Stimulated activated CD8-positive, alpha-beta memory T cell treated with anti-CD3 and anti-CD28 coated beads, Interleukin-15, amount 100 ng/mL, for 48 hours (primary cell): ENCODE measurements around the gene MSANTD2.
A peak's percentile ranks its signal among the peaks of the same experiment; 100 is the strongest.

ENCODE experiments used
- DNase-seq, 2 donors: peaks; one replicate each; pipeline ENCODE4 v3.0.0-alpha.2; 2020; ENCODE audit warnings: low read depth in 2 of 2

The MSANTD2 gene

DNA sequence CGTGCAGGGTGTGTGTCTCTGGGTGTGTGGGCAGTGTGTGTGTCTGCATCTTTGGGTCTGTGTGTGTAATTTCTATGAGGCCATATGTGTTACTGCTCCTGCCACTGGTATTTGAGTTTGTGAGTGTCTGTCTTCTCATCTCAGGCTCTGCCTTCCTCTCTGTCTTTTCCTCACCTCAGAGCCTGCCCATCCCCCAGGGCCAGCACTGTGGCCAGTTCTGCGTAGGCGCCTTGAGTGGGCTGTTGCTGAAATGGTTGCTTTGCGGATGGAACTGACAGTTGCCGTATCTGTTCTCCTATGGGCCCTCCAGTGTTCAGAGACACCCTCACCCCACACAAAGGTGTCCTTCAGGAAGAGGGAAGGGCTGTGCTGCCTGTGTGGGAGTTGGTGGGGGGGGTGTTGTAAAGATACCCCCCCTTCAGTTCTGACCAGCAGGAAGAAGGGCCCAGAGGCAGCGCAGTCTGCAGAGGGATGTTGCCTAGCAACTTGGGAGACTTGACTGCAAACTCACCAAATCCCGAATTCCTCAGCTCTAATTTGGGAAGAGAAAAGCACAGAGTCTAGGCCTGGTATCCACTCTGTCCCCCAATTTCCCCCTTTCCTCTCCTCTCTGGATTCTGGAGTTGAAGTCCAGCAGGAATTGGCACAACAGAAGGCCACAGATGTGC lies 62.4 kb downstream of the MSANTD2 start:
- no peak for DNase-seq

DNA sequence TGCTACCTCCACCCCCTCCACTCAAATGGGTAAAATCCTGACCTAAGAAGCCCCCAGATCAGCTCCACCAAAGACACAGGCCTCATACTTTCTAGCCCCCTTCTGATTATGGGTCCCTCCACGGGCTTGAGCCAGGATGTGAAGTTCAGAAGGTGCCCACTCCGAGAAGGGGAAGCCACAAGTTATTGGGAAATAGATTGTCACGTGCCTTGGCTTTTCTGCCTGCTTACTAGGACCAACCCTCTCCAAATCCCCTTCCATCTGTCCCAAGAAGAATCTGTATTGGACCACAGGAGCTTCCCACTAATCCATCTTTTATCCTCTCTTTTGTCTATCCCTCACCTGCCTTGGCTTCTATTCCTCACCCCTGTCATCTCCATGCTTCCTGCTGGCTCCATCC lies 63.5 kb downstream of the MSANTD2 start:
- no peak for DNase-seq

DNA sequence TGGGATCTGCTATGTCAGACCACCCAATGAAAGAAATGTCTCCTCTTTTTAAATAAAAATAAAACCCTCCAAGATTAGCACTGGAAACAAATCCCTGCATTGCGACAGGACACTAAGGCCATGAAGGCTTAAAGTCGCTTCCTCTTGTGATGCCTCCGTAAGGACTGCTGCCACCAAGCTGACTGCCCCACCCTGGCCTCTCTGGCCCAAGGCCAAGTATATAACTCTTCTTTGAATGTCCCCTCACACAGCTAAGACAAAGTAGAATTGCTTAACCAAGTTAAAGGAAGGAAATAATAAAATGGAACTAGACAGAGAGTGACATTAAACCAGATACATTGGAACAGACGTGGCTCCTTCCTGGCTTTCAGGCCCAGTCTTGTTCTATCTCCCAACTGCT lies 68.0 kb downstream of the MSANTD2 start:
- no peak for DNase-seq

DNA sequence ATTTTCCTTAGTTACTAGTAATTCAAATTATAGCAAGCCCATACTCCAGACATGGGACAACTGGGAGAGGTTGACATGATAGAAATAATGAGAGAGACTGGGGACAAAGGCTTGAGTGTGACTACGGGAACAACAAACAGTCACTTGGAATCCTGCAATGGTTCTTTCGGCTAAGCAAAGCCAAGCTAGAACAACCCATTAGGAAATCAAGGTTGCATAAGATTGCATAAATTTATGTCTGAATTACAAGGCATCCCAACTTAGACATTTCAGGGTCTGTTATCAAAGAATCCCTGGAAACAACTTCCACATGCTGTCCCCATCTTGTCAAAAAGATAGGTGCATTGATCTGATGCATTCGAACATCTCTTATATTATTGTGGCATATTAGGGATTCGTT lies 70.6 kb downstream of the MSANTD2 start:
- DNase-seq: no peak

DNA sequence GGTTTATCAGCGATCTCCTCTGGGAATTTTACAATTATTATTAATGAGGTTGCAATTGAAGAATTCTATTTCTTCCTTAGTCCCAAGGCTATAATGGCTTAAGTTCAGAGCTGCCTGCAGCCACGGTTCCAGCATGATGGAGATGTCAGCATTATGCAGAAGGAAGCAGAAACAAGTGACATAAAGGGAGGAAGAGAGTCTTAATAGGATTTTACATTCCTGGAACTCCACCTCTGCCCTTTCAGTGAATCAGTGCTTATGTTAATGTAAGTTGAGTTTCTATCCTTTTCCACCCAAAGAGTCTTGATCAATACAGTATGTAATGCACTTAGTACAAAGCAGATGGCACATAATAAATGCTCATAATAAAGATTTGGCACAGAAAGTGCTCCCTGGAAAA lies 72.1 kb downstream of the MSANTD2 start:
- DNase-seq: no peak

DNA sequence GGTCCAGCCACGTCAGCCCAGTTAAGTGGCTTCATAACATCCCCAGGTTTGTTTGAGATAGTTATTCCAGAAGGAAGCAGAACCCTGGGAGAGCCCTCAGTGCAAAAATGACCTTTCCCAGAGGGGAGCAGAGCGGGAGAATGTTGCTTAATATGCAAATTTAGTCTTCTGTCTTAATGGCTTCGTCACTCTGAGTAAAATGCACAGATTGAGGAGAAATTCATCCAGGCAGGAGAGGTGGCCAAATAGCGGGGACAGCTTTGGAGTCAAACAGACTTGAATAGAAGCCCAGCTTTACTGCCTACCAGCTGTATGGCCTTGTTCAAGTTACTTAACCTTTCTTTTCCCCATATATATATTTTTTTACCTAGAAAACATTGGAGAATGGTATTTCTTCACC lies 72.7 kb downstream of the MSANTD2 start:
- no peak for DNase-seq

DNA sequence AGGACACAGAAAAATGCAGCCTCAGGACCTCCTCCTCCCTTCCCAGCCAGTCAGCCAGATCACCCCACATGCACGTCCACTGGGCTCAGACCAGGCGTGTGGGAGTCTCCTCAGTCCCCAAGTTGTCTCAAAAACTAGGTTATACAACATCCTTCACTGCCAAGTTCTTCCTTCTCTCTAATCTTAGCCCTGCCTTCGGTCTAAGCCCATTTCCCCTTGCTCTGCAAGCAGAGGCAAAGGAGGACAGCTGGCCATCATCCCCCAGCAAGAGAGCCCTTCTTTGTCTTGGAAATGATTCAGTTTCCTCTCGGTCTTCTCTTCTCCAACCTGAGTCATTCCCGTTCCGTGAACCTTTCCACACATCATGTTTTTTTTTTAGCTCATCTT lies 74.5 kb downstream of the MSANTD2 start:
- no peak for DNase-seq

DNA sequence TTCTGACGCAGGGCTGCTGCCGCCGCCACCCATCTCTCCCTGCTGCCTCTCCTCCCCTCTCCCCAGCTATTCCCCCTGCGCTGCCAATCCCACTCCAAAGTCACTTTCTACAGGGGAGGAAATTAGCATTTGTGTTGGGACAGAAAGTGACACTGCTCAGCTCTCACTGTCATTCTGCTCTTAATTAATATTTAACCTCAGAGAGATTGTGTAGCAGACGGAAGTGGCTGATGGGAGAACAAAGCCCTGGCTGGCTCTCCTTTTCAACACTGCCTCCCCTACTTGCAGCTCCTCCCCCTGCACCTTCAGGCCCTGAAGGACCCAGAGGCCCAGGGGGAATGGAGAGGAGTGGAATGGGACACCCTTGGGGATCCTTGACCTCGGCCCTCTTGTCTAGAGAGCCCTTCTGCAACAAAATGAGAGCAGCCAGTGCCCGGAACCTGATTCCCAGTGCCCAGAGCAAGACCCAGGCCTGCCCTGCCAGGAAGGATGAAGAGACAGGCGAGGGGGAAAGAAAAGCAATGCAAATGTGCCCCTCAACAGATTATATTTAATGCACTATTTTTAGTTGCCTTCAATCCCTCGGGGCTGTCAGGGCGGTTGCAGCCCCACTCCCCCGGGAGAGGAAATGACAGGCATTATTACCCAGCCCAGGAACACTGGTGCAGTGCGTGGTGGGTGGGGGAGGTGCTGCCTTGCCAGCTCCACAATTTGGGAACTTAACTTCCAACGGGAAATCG lies 75.1 kb downstream of the MSANTD2 start:
- DNase-seq: no peak

DNA sequence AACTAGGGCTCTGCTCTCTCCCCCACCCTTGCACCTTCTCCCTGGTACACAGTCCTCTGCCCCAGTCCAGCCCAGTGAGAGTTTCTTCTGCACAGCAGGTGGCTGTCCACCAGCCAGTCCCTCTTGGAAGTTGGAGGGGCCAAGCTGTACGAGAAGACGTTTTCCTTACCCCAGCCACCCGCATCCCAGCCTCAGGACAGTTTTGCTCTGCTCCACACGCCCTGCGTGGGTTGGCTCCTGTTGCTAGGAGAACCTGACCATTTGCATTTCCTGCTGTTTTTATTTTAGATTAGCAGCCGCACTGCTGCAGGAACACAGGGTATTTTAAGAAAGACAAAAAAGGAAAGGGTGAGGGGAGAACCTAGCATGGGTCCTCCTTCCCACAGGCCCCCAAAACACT lies 78.0 kb downstream of the MSANTD2 start:
- no peak for DNase-seq

DNA sequence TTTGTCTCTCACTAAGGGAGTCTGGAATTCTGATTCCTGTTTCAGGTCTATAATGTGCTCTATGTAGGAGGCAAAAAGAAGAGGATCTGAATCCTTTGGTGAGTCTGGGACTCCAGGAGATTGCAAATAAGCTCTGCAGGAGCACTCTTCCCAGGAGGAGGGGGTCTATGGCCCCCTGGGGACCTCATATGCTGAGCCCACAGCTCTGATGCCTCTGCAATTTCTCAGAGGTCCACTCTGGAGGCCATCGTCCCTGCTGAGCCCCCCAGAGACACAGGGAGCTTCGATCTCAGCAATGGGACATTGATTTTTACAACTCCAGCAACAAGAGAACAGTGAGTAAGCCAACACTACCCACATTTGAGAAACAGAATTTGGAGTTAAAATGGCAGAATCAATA lies 80.7 kb downstream of the MSANTD2 start:
- no peak for DNase-seq

DNA sequence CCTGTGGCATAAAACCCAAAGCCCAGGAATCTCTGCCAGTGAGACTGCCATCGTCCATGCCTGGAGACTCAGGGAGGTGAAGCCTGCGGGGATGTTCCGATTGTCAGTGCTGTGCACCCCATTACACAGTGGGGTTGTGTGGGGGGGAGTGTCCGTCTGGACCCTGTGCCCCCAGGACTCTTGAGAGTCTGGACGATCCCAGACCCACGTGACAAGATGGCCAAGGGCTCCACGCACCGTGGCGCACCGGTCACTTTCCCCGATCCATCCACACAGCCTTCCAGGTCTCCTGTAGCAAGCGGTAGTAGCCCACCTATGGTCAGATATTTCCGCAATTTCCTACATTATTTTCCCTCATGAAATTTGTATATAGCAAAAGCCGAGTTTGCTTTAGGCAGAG lies 81.4 kb downstream of the MSANTD2 start:
- no peak for DNase-seq

DNA sequence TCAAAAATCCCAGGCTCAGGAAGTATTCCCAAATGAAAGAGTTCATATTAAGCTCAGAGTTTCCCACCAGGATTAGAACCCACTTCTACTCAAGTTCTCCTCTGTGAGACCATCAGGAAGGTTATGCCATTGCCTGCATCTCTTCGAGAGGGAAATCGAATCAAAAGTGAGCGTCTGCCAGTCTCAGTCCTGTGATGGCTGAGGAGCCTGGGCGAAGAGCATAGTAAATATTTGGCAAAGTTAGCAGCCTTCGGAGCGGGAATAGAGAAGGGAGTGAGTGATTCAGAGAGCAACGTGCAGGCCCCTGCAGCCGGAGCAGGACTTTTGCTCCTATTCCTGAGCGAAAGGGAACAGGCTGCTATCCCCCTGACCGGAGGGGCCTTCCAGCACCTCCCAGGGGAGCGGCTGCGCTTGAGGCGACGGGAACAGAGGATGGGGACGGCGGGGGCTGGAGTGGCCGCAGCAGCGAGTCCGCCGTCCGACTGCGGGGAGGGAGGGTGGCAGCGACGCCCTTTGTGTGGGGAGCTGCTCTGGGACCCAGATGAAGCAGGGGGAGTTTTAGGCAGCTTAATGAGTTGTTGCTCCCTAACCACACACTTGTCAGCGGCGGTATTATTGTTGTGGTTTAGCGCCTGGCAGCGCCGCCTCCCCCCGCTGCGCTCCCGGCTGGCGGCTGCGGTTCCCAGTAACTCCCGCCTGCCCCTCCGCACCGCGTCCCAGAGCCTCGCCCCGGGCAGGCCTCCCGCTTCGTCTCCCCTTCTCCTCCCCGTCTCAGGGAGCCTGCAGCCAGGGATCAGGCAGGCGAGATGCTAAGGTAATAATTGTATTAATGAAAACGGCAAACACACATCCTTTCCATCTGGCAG lies 82.2 kb downstream of the MSANTD2 start:
- peak in 1 of 2 donors; percentile 2 for DNase-seq

DNA sequence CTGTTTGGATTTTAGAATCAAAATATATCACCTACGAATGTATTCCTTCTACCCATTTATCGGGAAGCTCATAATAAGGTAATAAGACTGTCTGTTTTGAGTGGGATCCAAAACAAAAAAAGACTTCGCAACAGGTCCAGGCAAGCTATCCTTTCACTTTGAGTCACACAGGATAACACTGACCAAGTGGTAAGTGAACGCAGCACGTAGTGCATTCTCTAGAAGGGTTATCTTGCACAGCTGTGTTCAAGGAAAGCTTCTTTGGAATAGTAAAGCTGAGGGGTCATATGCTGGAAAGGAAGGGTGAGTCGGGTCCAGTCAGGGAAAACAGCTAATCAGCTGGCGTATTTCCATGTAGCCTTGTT lies 82.8 kb downstream of the MSANTD2 start:
- no peak for DNase-seq

DNA sequence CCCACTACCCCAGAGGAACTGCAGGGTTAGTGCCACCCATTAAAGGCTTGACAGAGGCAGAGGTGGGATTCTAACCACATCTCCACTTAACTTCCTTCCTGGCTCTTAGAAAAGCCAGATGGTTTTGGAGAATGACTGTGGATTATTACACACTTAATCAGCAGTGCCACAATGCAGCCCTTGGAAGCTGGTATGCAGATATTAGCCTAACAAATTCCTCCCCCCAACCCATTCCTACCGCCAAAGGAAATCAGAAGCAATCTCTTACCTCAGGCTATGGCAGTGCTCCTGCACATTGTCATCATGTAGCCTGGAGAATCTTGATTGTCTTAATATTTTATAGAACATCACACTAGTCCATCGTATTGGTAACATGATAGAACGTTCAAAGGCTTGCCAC lies 83.6 kb downstream of the MSANTD2 start:
- DNase-seq: no peak
